ENCODE data around the gene CYP46A1.

CYP46A1 gene

GRCh38 chr14:99708449-99708848, 24.4 kb downstream of the CYP46A1 start:
- DNase-seq (ENCODE audit: low read depth in 1 of 2, low spot score in 1 of 2) = no peak

GRCh38 chr14:99713972-99714371, 29.9 kb downstream of the CYP46A1 start:
- DNase-seq (ENCODE audit: low read depth in 1 of 2, low spot score in 1 of 2) = no peak

GRCh38 chr14:99715266-99716000, 31.3 kb downstream of the CYP46A1 start:
- no peak for DNase-seq (ENCODE audit: low read depth in 1 of 2, low spot score in 1 of 2)

- DNase-seq (ENCODE audit: low read depth in 1 of 2, low spot score in 1 of 2) = no peak
These were observed 32.2 kb downstream of the CYP46A1 start for GRCh38 chr14:99716091-99716849.

- DNase-seq (ENCODE audit: low read depth in 1 of 2, low spot score in 1 of 2) = no peak
These were observed 33.0 kb downstream of the CYP46A1 start for GRCh38 chr14:99716850-99717681.

- DNase-seq (ENCODE audit: low read depth in 1 of 2, low spot score in 1 of 2) = no peak
These were observed 33.5 kb downstream of the CYP46A1 start for GRCh38 chr14:99717682-99718013.

- no peak for DNase-seq (ENCODE audit: low read depth in 1 of 2, low spot score in 1 of 2)
These were observed 34.1 kb downstream of the CYP46A1 start for GRCh38 chr14:99718031-99718810.

- no peak for DNase-seq (ENCODE audit: low read depth in 1 of 2, low spot score in 1 of 2)
These were observed 34.7 kb downstream of the CYP46A1 start for GRCh38 chr14:99718811-99719192.

- no peak for DNase-seq (ENCODE audit: low read depth in 1 of 2, low spot score in 1 of 2)
These were observed 37.1 kb downstream of the CYP46A1 start for GRCh38 chr14:99720941-99721791.

GRCh38 chr14:99721792-99722516, 37.9 kb downstream of the CYP46A1 start:
- no peak for DNase-seq (ENCODE audit: low read depth in 1 of 2, low spot score in 1 of 2)

- no peak for DNase-seq (ENCODE audit: low read depth in 1 of 2, low spot score in 1 of 2)
These were observed 38.6 kb downstream of the CYP46A1 start for GRCh38 chr14:99722741-99723140.

- DNase-seq (ENCODE audit: low read depth in 1 of 2, low spot score in 1 of 2) = no peak
These were observed 40.2 kb downstream of the CYP46A1 start for GRCh38 chr14:99724196-99724891.

GRCh38 chr14:99724939-99725773, 41.1 kb downstream of the CYP46A1 start:
- no peak for DNase-seq (ENCODE audit: low read depth in 1 of 2, low spot score in 1 of 2)

GRCh38 chr14:99725774-99726537, 41.9 kb downstream of the CYP46A1 start:
- DNase-seq (ENCODE audit: low read depth in 1 of 2, low spot score in 1 of 2) = no peak

GRCh38 chr14:99726538-99727095, 42.5 kb downstream of the CYP46A1 start:
- no peak for DNase-seq (ENCODE audit: low read depth in 1 of 2, low spot score in 1 of 2)

- no peak for DNase-seq (ENCODE audit: low read depth in 1 of 2, low spot score in 1 of 2)
These were observed 43.2 kb downstream of the CYP46A1 start for GRCh38 chr14:99727096-99727870.
